Right lobe of liver (tissue), 6 donors: Measurements from ENCODE around the gene MTHFD1. TPM values are rescaled to one million over a fixed set of nuclear protein-coding genes. Genes with fewer than 3 reads are reported as not detected.

ENCODE experiments used
- ATAC-seq, 4 donors: fragments of 200-7000 bp; cut with Tn5 transposase; one replicate each; pipeline ENCODE4 v1.9.1; 2020; ENCODE audit warnings: mild to moderate bottlenecking in 4 of 4, moderate library complexity in 4 of 4
- DNase-seq, 3 donors: peaks; one replicate each; pipeline ENCODE4 v3.0.0-alpha.2; 2020
- H3K27ac ChIP-seq, 3 donors: fragments of 200-600 bp; one replicate each; pipeline ENCODE4 v1.8.0; 2022
- H3K27me3 ChIP-seq, 2 donors: fragments of 200-600 bp; one replicate each; pipeline ENCODE4 v1.8.0; 2022
- H3K36me3 ChIP-seq, 4 donors: fragments of 200-600 bp; sonication (generic) in 1 of 4; one replicate each; pipeline versions ENCODE4 v1.5.1 to v1.8.0; 2017 to 2022; ENCODE audit warnings: control low read depth in 1 of 4
- H3K4me1 ChIP-seq, 4 donors: fragments of 200-600 bp; sonication (generic) in 1 of 4; one replicate each; pipeline versions ENCODE4 v1.5.1 to v1.8.0; 2017 to 2022; ENCODE audit warnings: control low read depth in 1 of 4
- H3K4me3 ChIP-seq, 3 donors: fragments of 200-600 bp; one replicate each; pipeline ENCODE4 v1.8.0; 2022
- H3K9me3 ChIP-seq, 4 donors: fragments of 200-600 bp; sonication (generic) in 1 of 4; one replicate each; pipeline versions ENCODE4 v1.5.1 to v1.8.0; 2017 to 2022; ENCODE audit warnings: control low read depth in 1 of 4
- CTCF ChIP-seq, 4 donors: fragments of 200-600 bp in 3 of 4; fragments of 450-650 bp in 1 of 4; IDR thresholded peaks; one replicate each; pipeline versions ENCODE4 v1.5.1 to v1.8.0; 2016 to 2022; ENCODE audit warnings: antibody characterized with exemption in 4 of 4, mild to moderate bottlenecking in 2 of 4
- POLR2A ChIP-seq: fragments of 450-650 bp; IDR thresholded peaks from one replicate; pipeline ENCODE4 v1.6.1; 2017; ENCODE audit warnings: antibody characterized with exemption, mild to moderate bottlenecking
- WGBS: methylation state at CpG from one replicate; pipeline ENCODE4 v1.1.6; 2018; ENCODE audit warnings: low coverage, low lambda C conversion rate; ENCODE audit not compliant: insufficient coverage; ENCODE audit errors: missing lambda C conversion rate; 5-methylcytosine and 5-hydroxymethylcytosine counted together
- intact Hi-C, 2 donors: fragments of 100-400 bp; cut with DNase I; formaldehyde crosslinking; loops; one replicate each; pipeline versions ENCODE4 v1.11.2 to v1.14.1; 2022
- total RNA-seq, 6 experiments: library from RNA; depleted of rRNA in 2 of 6; stranded (reverse); fragments of >200 nt in 2 of 6; fragmentation: NEBNext Ultra II Directional in 3 of 6; extraction: Animal tissue kit (Norgen Biotek cat#: 25700) in 3 of 6; gene quantifications; one replicate each; pipeline versions ENCODE4 v1.1.0 to v1.2.4, GENCODE V29; 2016 to 2023
- donor health status: DM: no; HTN: yes; CAD: no.
- donor health status: DM: no; HTN: no; CAD: no.
- donor health status: DM: no; HTN: no; CAD: no.
- donor health status: DM: no; HTN: yes; CAD: no.
- donor health status: DM: no; HTN: yes; CAD: no.

The MTHFD1 gene
- total RNA-seq, 6 experiments from 2014 or later = 158 to 265 (median 200) TPM

- no peak for TF ChIP-seq POLR2A
- no peak for TF ChIP-seq CTCF (IDR thresholded peaks at IDR 0.05)
- Histone ChIP-seq H3K27me3 (no peaks in the 10 kb centered on the region), H3K4me1 (peaks cover 0 to 53% (median 2%) of the 10 kb centered on the region in 4 donors), H3K4me3 (no peak overlapping the region), H3K9me3 (no peaks in the 10 kb centered on the region), H3K36me3 (peaks cover 0 to 36% (median 18%) of the 10 kb centered on the region in 4 donors), H3K27ac (peak overlapping the region in 2 of 3 donors; percentile 2 to 87)
- intact Hi-C loops = no loop called here
- DNase-seq = no peak
- WGBS = 42% methylated on average over 4 of the region's 4 CpGs
- peak in 3 of 4 donors; percentile 26 to 69 (median 59) for ATAC-seq
Measured at GRCh38 chr14:64411001-64411400, 22.8 kb downstream of the MTHFD1 start.

DNA sequence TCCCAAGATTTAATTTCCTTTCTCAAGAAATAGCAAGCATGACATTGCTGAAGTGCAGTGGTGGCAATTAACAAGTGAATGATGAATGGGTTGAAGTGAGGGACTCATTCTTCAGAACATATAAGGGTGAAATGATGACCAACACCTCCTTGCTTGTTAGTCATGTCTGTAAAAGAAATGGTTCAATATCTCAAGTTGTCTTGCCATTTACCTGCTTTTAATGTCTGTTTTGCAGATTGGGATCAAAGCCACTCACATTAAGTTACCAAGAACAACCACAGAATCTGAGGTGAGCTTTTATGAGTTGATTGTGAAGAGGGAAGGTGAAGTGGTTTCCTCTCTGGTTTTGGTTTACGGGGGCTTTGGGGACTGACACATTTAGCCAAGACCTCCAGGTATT, 24.1 kb downstream of the MTHFD1 start:
- 78% methylated on average over 1 of the region's 1 CpG for WGBS
- TF ChIP-seq CTCF (IDR thresholded peaks at IDR 0.05) (no peak), POLR2A (no peak)
- H3K4me3 ChIP-seq = no peak overlapping the region

DNA sequence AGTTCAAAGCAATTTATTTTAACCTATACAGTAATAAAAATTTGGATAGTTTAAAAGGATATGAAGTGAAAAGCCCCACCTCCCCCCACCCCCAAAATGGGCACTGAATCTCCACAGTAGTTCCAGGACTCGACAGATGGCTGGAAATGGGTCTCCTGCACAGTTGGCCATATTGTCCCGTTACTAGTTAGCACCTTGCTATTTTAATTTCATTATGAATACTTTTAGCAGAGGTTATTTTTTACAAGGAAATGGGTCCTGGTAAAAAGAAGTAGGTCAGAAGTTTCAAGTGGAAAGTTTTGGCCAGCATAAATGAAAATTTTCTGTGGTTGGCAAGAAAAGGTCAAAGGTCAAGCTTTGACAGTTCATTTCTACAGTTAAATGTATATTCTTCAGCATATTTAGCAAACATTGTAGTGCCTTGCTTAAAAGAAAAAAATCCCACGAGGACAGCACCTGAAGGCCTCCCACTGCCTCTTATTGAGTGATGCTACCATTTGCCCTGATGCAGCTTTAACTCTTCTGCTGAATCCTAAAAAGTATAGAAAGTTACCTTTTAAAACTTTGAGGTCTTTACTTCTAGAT, 28.3 kb downstream of the MTHFD1 start:
- Histone ChIP-seq H3K4me1 (peaks cover 0 to 3% (median 0%) of the 10 kb centered on the region in 4 donors), H3K27ac (no peak overlapping the region), H3K4me3 (no peak overlapping the region), H3K27me3 (no peaks in the 10 kb centered on the region), H3K36me3 (peaks cover 0 to 84% (median 50%) of the 10 kb centered on the region in 4 donors), H3K9me3 (no peaks in the 10 kb centered on the region)
- DNase-seq = no peak
- no peak for ATAC-seq
- intact Hi-C loops = no loop called here
- TF ChIP-seq POLR2A = no peak
- no peak for TF ChIP-seq CTCF (IDR thresholded peaks at IDR 0.05)
- 66% methylated on average over 3 of the region's 3 CpGs for WGBS

More for the DNA sequence above, 24.1 kb downstream of the MTHFD1 start:
- Histone ChIP-seq H3K27me3 (no peaks in the 10 kb centered on the region), H3K9me3 (no peaks in the 10 kb centered on the region), H3K36me3 (peaks cover 0 to 46% (median 26%) of the 10 kb centered on the region in 4 donors), H3K27ac (no peak overlapping the region), H3K4me1 (peaks cover 0 to 40% (median 0%) of the 10 kb centered on the region in 4 donors)
- no peak for ATAC-seq
- intact Hi-C loops = no loop called here
- DNase-seq = no peak

- DNase-seq (no peak), ATAC-seq (peak; percentile 26 to 58 (median 43))
- no peaks in the 10 kb centered on the region for H3K4me1 ChIP-seq
- H3K36me3 ChIP-seq = peaks cover 0 to 87% (median 50%) of the 10 kb centered on the region in 4 donors
- H3K27ac ChIP-seq = no peak overlapping the region
- H3K27me3 ChIP-seq = no peaks in the 10 kb centered on the region
- intact Hi-C loops = no loop called here
- 74% methylated on average over 5 of the region's 5 CpGs for WGBS
- no peaks in the 10 kb centered on the region for H3K9me3 ChIP-seq
- no peak for TF ChIP-seq CTCF (IDR thresholded peaks at IDR 0.05)
- TF ChIP-seq POLR2A = no peak
- no peak overlapping the region for H3K4me3 ChIP-seq
Measured at GRCh38 chr14:64417055-64417770, 29.1 kb downstream of the MTHFD1 start.
